CD14-positive monocyte (primary cell): ENCODE data around the gene SF3A2. TPM values are rescaled to one million over a fixed set of nuclear protein-coding genes. Genes with fewer than 3 reads are reported as not detected.

Experiments used
- DNase-seq, 3 donors: peaks; one replicate each; pipeline ENCODE4 v3.0.0-alpha.2; 2011 to 2022
- H2AFZ ChIP-seq: 2 replicates; pipeline ENCODE4 v1.6.0; 2012; ENCODE audit warnings: mild to moderate bottlenecking, low read depth, low read length, inconsistent platforms; ENCODE audit not compliant: insufficient read depth, poor library complexity, severe bottlenecking
- H3K27ac ChIP-seq, 2 donors: 1 replicate in 1 of 2; 2 replicates in 1 of 2; pipeline ENCODE4 v1.5.1; 2012 to 2013; ENCODE audit warnings: low read length in 2 of 2, control low read depth in 1 of 2, inconsistent platforms in 1 of 2, low read depth in 1 of 2, mild to moderate bottlenecking in 1 of 2
- H3K27me3 ChIP-seq, 2 donors: one replicate each; pipeline versions ENCODE4 v1.6.0 to v1.6.1; 2011 to 2013; ENCODE audit warnings: low read length in 2 of 2; ENCODE audit not compliant: control insufficient read depth in 2 of 2, insufficient read depth in 2 of 2
- H3K36me3 ChIP-seq, 2 donors: replicated peaks in 1 of 2; 1 replicate in 1 of 2; 2 replicates in 1 of 2; pipeline versions ENCODE4 v1.5.1 to v1.6.1; 2012 to 2013; ENCODE audit warnings: low read length in 2 of 2, control low read depth in 1 of 2, inconsistent platforms in 1 of 2, mild to moderate bottlenecking in 1 of 2; ENCODE audit not compliant: insufficient read depth in 2 of 2, control insufficient read depth in 1 of 2
- H3K4me1 ChIP-seq, 2 donors: 1 replicate in 1 of 2; 2 replicates in 1 of 2; pipeline versions ENCODE4 v1.5.1 to v1.6.1; 2012 to 2013; ENCODE audit warnings: low read length in 2 of 2, control low read depth in 1 of 2, inconsistent platforms in 1 of 2, mild to moderate bottlenecking in 1 of 2, moderate library complexity in 1 of 2; ENCODE audit not compliant: insufficient read depth in 2 of 2, control insufficient read depth in 1 of 2
- H3K4me2 ChIP-seq: replicated peaks from 2 replicates; pipeline ENCODE3; 2012; ENCODE audit warnings: low read length, moderate library complexity, mild to moderate bottlenecking; ENCODE audit not compliant: poor library complexity, severe bottlenecking; ENCODE audit errors: extremely low read depth
- H3K4me3 ChIP-seq, 3 experiments: fragments of 200-600 bp in 1 of 3; sonication (generic) in 1 of 3; replicated peaks in 1 of 3; 1 replicate in 2 of 3; 2 replicates in 1 of 3; pipeline ENCODE4 v1.5.1; 2011 to 2013; ENCODE audit warnings: low read length in 3 of 3, mild to moderate bottlenecking in 3 of 3, control low read depth in 2 of 3, low read depth in 2 of 3, inconsistent platforms in 1 of 3, moderate library complexity in 1 of 3
- H3K79me2 ChIP-seq: 2 replicates; pipeline ENCODE4 v1.6.0; 2012; ENCODE audit warnings: mild to moderate bottlenecking, control low read depth, inconsistent platforms, low read length, moderate library complexity; ENCODE audit not compliant: insufficient read depth
- H3K9ac ChIP-seq: 2 replicates; pipeline ENCODE4 v1.6.0; 2017; ENCODE audit warnings: low read length, mild to moderate bottlenecking; ENCODE audit not compliant: insufficient read depth, poor library complexity, severe bottlenecking
- H3K9me3 ChIP-seq, 2 donors: replicated peaks in 1 of 2; 1 replicate in 1 of 2; 2 replicates in 1 of 2; pipeline versions ENCODE4 v1.5.1 to v1.6.1; 2012 to 2013; ENCODE audit warnings: low read length in 2 of 2, control low read depth in 1 of 2; ENCODE audit not compliant: control insufficient read depth in 1 of 2, insufficient read depth in 1 of 2
- H4K20me1 ChIP-seq: 2 replicates; pipeline ENCODE4 v1.6.0; 2012; ENCODE audit warnings: mild to moderate bottlenecking, low read length, control low read depth, moderate library complexity; ENCODE audit not compliant: insufficient read depth
- H3K27ac Mint-ChIP-seq, 7 donors: one replicate each; pipeline ENCODE4 v1.8.0; 2020; ENCODE audit warnings: mild to moderate bottlenecking in 7 of 7, mixed read lengths in 7 of 7, moderate library complexity in 6 of 7, inconsistent platforms in 2 of 7
- H3K27me3 Mint-ChIP-seq, 3 donors: one replicate each; pipeline ENCODE4 v1.8.0; 2021 to 2022; ENCODE audit warnings: low read depth in 3 of 3, mild to moderate bottlenecking in 3 of 3, mixed read lengths in 3 of 3, moderate library complexity in 3 of 3, inconsistent platforms in 1 of 3
- H3K36me3 Mint-ChIP-seq, 2 donors: one replicate each; pipeline ENCODE4 v1.8.0; 2020; ENCODE audit warnings: mixed read lengths in 2 of 2, inconsistent platforms in 1 of 2, mild to moderate bottlenecking in 1 of 2
- H3K4me1 Mint-ChIP-seq: one replicate; pipeline ENCODE4 v1.8.0; 2020; ENCODE audit warnings: mild to moderate bottlenecking, mixed read lengths
- H3K4me3 Mint-ChIP-seq, 2 donors: one replicate each; pipeline ENCODE4 v1.8.0; 2020; ENCODE audit warnings: mild to moderate bottlenecking in 2 of 2, mixed read lengths in 2 of 2, moderate library complexity in 1 of 2
- H3K9me3 Mint-ChIP-seq, 7 donors: one replicate each; pipeline ENCODE4 v1.8.0; 2020 to 2022; ENCODE audit warnings: mixed read lengths in 7 of 7, mild to moderate bottlenecking in 6 of 7, moderate library complexity in 6 of 7, inconsistent platforms in 2 of 7
- WGBS: methylation state at CpG from one replicate; pipeline ENCODE4 v1.1.5; 2013; ENCODE audit warnings: missing lambda C conversion rate; ENCODE audit not compliant: insufficient coverage; 5-methylcytosine and 5-hydroxymethylcytosine counted together
- intact Hi-C, 2 donors: fragments of 100-400 bp; cut with micrococcal nuclease; formaldehyde crosslinking; loops; one replicate each; pipeline versions ENCODE4 v1.15.0 to v1.15.1; 2023
- polyA plus RNA-seq, 3 donors: library from polyadenylated mRNA; depleted of rRNA in 1 of 3; unstranded in 2 of 3; stranded (reverse) in 1 of 3; fragments of 300-500 nt in 2 of 3; fragments of >200 nt in 1 of 3; fragmentation: Illumina TruSeq in 2 of 3; gene quantifications; 1 replicate in 2 of 3; 2 replicates in 1 of 3; pipeline ENCODE4 v1.2.3, GENCODE V29; 2012 to 2021
- TF ChIP-seq, protein P1 (sequence below): fragments of 200-600 bp; IDR thresholded peaks from one replicate; pipeline ENCODE4 v1.8.0; 2022; ENCODE audit warnings: antibody characterized with exemption, mild to moderate bottlenecking

SF3A2 gene
- polyA plus RNA-seq, 3 donors: 8.0 to 70.8 (median 11.6) TPM

DNA sequence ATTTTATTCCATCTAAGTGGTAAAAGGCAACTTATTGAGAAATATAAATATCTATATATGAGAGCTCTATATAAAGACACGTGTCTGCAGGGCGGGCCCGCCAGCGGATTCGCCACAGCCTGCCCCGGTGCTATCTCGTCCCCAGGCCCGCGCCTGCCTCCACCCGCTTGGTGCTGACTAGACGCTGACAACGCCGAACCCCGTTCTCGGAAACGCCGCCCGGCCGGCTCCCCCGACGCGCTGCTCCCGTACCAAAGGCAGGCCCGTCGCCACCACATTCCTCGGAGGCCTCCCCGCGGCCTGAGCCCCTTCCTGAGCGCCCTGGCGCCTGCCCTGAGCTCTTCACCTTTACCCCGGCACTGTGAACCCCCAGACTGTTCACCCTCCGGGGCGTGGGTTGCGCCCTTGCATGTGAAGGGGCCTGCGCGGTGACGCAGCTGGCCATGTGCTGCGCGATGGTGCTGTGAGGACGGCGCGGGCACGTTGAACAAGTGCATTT is 6.5 kb upstream of the SF3A2 start:
- Mint-ChIP-seq H3K9me3 (peaks cover 0 to 2% (median 0%) of the 10 kb centered on the region in 7 donors), H3K27ac (peak overlapping the region in 1 of 7 donors; percentile 20), H3K36me3 (peaks cover 41 to 74% of the 10 kb centered on the region in 2 donors), H3K4me1 (peaks cover 17% of the 10 kb centered on the region), H3K27me3 (peaks cover 0 to 2% (median 0%) of the 10 kb centered on the region in 3 donors), H3K4me3 (no peak overlapping the region)
- 97% methylated on average over 30 of the region's 43 CpGs for WGBS
- Histone ChIP-seq H3K4me2 (no peak overlapping the region), H3K27ac (no peak overlapping the region), H3K36me3 (peaks cover 61 to 84% of the 10 kb centered on the region in 2 donors), H3K79me2 (peaks cover 39% of the 10 kb centered on the region), H3K9me3 (no peaks in the 10 kb centered on the region), H2AFZ (no peak overlapping the region), H3K4me1 (peaks cover 10 to 27% of the 10 kb centered on the region in 2 donors), H4K20me1 (peaks cover 84% of the 10 kb centered on the region), H3K27me3 (no peaks in the 10 kb centered on the region), H3K9ac (no peak overlapping the region), H3K4me3 (no peak overlapping the region)
- DNase-seq: no peak
- TF ChIP-seq, protein P1, sequence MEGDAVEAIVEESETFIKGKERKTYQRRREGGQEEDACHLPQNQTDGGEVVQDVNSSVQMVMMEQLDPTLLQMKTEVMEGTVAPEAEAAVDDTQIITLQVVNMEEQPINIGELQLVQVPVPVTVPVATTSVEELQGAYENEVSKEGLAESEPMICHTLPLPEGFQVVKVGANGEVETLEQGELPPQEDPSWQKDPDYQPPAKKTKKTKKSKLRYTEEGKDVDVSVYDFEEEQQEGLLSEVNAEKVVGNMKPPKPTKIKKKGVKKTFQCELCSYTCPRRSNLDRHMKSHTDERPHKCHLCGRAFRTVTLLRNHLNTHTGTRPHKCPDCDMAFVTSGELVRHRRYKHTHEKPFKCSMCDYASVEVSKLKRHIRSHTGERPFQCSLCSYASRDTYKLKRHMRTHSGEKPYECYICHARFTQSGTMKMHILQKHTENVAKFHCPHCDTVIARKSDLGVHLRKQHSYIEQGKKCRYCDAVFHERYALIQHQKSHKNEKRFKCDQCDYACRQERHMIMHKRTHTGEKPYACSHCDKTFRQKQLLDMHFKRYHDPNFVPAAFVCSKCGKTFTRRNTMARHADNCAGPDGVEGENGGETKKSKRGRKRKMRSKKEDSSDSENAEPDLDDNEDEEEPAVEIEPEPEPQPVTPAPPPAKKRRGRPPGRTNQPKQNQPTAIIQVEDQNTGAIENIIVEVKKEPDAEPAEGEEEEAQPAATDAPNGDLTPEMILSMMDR: no peak
- intact Hi-C loops: no loop called here

DNA sequence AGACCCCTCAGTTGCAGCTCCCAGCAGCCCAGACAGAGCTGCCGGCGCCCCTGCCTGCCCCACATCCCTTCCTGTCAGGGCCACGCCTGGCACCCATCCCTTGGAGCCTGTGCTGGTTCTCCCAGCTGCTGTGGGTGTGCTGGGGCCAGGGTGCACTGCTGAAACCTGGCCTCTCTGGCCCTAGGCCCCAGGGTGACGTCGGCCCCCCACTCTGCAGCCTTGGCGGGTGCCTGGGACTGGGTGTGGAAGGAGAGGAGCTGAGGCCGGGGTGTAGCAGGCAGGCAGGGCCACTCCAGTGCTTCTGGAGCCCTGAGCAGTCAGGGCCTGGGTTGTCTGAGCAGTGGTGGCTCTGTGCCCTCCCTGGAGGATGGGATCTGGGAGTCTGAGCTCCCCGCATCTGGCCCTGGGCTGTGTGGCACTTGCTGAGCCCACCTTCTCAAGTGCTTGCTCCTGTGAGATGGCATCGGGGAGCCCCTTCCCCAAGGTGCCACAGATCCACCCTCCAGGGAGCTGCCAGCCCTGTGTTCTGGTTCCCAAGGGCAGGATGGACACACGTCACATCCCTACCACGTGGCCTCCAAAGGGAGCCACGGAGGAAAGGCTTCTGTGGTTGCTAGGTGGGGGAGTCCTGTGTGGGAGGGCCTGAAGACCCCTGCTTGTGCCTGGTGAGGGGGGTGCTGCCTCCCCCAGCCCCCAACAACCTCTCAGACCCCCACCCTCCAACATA is 5.7 kb upstream of the SF3A2 start:
- H4K20me1 ChIP-seq: peaks cover 88% of the 10 kb centered on the region
- Mint-ChIP-seq H3K4me3 (no peak overlapping the region), H3K27ac (peak overlapping the region in 4 of 7 donors; percentile 3 to 69 (median 40)), H3K36me3 (peaks cover 34 to 65% of the 10 kb centered on the region in 2 donors), H3K27me3 (peaks cover 0 to 2% (median 0%) of the 10 kb centered on the region in 3 donors), H3K4me1 (peaks cover 21% of the 10 kb centered on the region), H3K9me3 (peaks cover 0 to under 1% (median 0%) of the 10 kb centered on the region in 7 donors)
- H3K27me3 ChIP-seq: no peaks in the 10 kb centered on the region
- H3K4me3 ChIP-seq: no peak overlapping the region
- peak overlapping the region in 1 of 2 donors; percentile 51 for H3K27ac ChIP-seq
- no peak for DNase-seq
- TF ChIP-seq, protein P1: no peak
- intact Hi-C loops: no loop called here
- H2AFZ ChIP-seq: no peak overlapping the region
- peaks cover 48% of the 10 kb centered on the region for H3K79me2 ChIP-seq
- peaks cover 14 to 33% of the 10 kb centered on the region in 2 donors for H3K4me1 ChIP-seq
- no peak overlapping the region for H3K9ac ChIP-seq
- 91% methylated on average over 8 of the region's 12 CpGs for WGBS
- H3K9me3 ChIP-seq: no peaks in the 10 kb centered on the region
- peaks cover 52 to 75% of the 10 kb centered on the region in 2 donors for H3K36me3 ChIP-seq
- H3K4me2 ChIP-seq: no peak overlapping the region
